HEK293 (cell line): Measurements from ENCODE around the gene SGF29.

Experiments
- ATF2 ChIP-seq: fragments of 450-650 bp; formaldehyde crosslinking; IDR thresholded peaks from 2 replicates; pipeline ENCODE4 v1.5.1; 2016; ENCODE audit warnings: missing biosample characterization, missing genetic modification characterization, low read depth
- CTCF ChIP-seq: fragments of 450-650 bp; formaldehyde crosslinking; IDR thresholded peaks from 2 replicates; pipeline ENCODE4 v1.5.1; 2016; ENCODE audit warnings: missing biosample characterization, missing genetic modification characterization
- KLF1 ChIP-seq: fragments of 450-650 bp; formaldehyde crosslinking; IDR thresholded peaks from 2 replicates; pipeline ENCODE4 v1.5.1; 2016; ENCODE audit warnings: missing biosample characterization, missing genetic modification characterization
- PATZ1 ChIP-seq: fragments of 450-650 bp; formaldehyde crosslinking; IDR thresholded peaks from 2 replicates; pipeline ENCODE4 v1.5.1; 2016; ENCODE audit warnings: missing biosample characterization, missing genetic modification characterization
- PRDM6 ChIP-seq: fragments of 450-650 bp; formaldehyde crosslinking; IDR thresholded peaks from 2 replicates; pipeline ENCODE4 v1.5.1; 2017; ENCODE audit warnings: missing biosample characterization, missing genetic modification characterization
- SALL2 ChIP-seq: fragments of 450-650 bp; formaldehyde crosslinking; IDR thresholded peaks from 2 replicates; pipeline ENCODE4 v1.5.0; 2017; ENCODE audit warnings: missing biosample characterization, mild to moderate bottlenecking, missing genetic modification characterization, borderline replicate concordance
- ZBTB49 ChIP-seq: fragments of 450-650 bp; formaldehyde crosslinking; IDR thresholded peaks from 2 replicates; pipeline ENCODE4 v1.5.1; 2016; ENCODE audit warnings: missing biosample characterization, missing genetic modification characterization, low read depth
- ZBTB7A ChIP-seq: fragments of 450-650 bp; formaldehyde crosslinking; IDR thresholded peaks from 2 replicates; pipeline ENCODE4 v1.5.1; 2016; ENCODE audit warnings: low read depth, missing biosample characterization, missing genetic modification characterization
- ZNF211 ChIP-seq: fragments of 450-650 bp; formaldehyde crosslinking; IDR thresholded peaks from 2 replicates; pipeline ENCODE4 v1.5.1; 2016; ENCODE audit warnings: low read depth, missing biosample characterization, missing genetic modification characterization
- ZNF274 ChIP-seq, 2 experiments: fragments of 200-500 bp in 1 of 2; fragments of 450-650 bp in 1 of 2; sonication (Bioruptor generic) in 1 of 2; formaldehyde crosslinking in 1 of 2; IDR thresholded peaks; 2 replicates each; pipeline versions ENCODE4 v1.5.1 to v1.6.1; 2014 to 2016; ENCODE audit warnings: borderline replicate concordance in 1 of 2, inconsistent platforms in 1 of 2, low read length in 1 of 2, missing biosample characterization in 1 of 2, missing genetic modification characterization in 1 of 2

- TF ChIP-seq CTCF = no peak
- TF ChIP-seq ZBTB7A (tag by site-specific recombination) = no peak
- TF ChIP-seq PRDM6 = no peak
- TF ChIP-seq ATF2 = no peak
- no peak for TF ChIP-seq ZNF211 (tag by site-specific recombination)
- TF ChIP-seq ZNF274 (IDR thresholded peaks at IDR 0.05; ENCODE audit: low read length) = no peak
- no peak for TF ChIP-seq ZNF274 (tag by site-specific recombination; IDR thresholded peaks at IDR 0.05; ENCODE audit: borderline replicate concordance)
- no peak for TF ChIP-seq KLF1 (tag by site-specific recombination)
- TF ChIP-seq PATZ1 (tag by site-specific recombination) = no peak
- TF ChIP-seq SALL2 (tag by site-specific recombination) = no peak
- TF ChIP-seq ZBTB49 = no peak
Observed at GRCh38 chr16:28567292-28567691, 13.6 kb downstream of the SGF29 start.
